ENCODE data around the gene GLYATL3.
"Not testable (repeated sequence)": the region's sequence is repeated elsewhere in the genome, so short reads cannot be mapped to it uniquely, and the experiment has no call there.

The GLYATL3 gene

GRCh38 chr6:49499623-49500022 lies at the start of gene GLYATL3:
Gene GLYATL3, plus strand, starts transcription at chr6:49499923. Its CDS starts 12,068 bp downstream, at chr6:49511991.
- no peaks in the 10 kb centered on the region for H3K36me3 Mint-ChIP-seq
- H3K4me1 Mint-ChIP-seq = no peaks in the 10 kb centered on the region
- ATAC-seq = no peak
- no peak within 1 kb of the TSS for H3K4me3 Mint-ChIP-seq
- DNase-seq (ENCODE audit: low spot score in 2 of 2) = no peak
- no peak within 1 kb of the TSS for H3K27ac Mint-ChIP-seq
- H3K9me3 Mint-ChIP-seq = no peaks in the 10 kb centered on the region

DNA sequence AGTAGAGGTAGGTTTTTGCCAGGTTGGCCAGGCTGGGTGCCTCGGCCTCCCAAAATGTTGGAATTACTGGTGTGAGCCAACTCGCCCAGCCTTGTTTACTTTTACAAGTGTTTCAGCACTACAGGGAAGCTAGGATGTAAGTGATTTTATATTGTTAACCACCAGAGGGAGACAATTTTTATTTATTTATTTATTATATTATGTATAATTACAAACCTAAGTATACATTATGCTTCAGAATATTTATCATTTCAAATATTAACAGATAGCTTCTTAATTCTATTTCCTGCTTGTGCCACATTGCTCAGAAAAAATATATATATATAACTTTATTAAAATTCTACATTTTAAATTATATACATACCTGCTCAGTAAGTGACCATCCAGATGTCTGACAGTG lies 46.5 kb upstream of the GLYATL3 start:
- H3K4me1 Mint-ChIP-seq = peaks cover 5% of the 10 kb centered on the region
- H3K4me3 Mint-ChIP-seq = no peak overlapping the region
- H3K9me3 Mint-ChIP-seq = no peaks in the 10 kb centered on the region
- no peak for DNase-seq (ENCODE audit: low spot score in 2 of 2)
- no peak overlapping the region for H3K27ac Mint-ChIP-seq
- no peak for ATAC-seq
- H3K36me3 Mint-ChIP-seq = peaks cover 65% of the 10 kb centered on the region

DNA sequence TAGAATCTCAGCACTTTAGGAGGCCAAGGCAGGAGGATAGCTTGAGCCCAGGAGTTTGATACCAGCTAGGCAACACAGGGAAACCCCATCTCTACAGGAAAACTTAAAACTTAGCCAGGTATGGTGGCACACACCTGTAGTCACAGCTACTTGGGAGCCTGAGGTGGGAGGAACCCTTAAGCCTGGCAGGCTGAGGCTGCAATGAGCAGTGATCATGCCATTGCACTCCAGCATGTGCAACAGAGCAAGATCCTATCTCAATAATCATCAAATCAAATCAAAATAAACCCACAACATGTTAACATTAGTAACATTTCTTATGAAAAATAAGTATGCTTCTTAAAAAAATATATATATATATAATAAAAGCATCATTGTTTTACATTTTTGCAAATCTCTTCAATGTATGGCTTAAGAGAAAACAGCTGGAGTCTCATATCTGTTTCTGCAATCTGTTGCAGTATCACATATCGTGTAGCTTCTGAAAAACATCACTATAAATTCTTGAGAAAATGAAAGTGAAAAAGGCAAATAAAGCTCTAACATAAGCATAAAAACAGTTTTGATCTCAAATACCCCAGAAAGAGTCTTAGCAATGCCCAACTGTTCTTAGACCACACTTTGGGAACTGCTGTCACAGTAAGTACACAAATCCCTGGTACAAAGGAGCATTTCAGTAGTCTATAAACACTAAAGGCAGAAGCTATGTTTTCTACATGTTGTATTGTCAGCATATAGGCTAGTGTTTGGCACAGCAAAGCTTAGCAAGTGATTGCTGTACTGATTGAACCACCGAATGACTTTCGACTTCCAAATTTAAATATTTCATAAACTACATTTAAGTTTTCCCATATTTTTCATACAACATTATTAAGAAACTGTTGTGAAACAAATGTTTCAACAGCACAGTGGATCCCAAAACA lies 44.7 kb upstream of the GLYATL3 start:
- Mint-ChIP-seq H3K9me3 (no peaks in the 10 kb centered on the region), H3K36me3 (peaks cover 49% of the 10 kb centered on the region), H3K4me1 (no peaks in the 10 kb centered on the region), H3K27ac (no peak overlapping the region), H3K4me3 (no peak overlapping the region)
- DNase-seq (ENCODE audit: low spot score in 2 of 2) (no peak), ATAC-seq (no peak)

- DNase-seq (ENCODE audit: low spot score in 2 of 2) (no peak), ATAC-seq (no peak)
- no peak overlapping the region for H3K4me3 Mint-ChIP-seq
- H3K4me1 Mint-ChIP-seq = peaks cover 9% of the 10 kb centered on the region
- no peaks in the 10 kb centered on the region for H3K9me3 Mint-ChIP-seq
- peaks cover 27% of the 10 kb centered on the region for H3K36me3 Mint-ChIP-seq
- H3K27ac Mint-ChIP-seq = no peak overlapping the region
Measured at GRCh38 chr6:49457771-49458170, 42.0 kb upstream of the GLYATL3 start.

DNA sequence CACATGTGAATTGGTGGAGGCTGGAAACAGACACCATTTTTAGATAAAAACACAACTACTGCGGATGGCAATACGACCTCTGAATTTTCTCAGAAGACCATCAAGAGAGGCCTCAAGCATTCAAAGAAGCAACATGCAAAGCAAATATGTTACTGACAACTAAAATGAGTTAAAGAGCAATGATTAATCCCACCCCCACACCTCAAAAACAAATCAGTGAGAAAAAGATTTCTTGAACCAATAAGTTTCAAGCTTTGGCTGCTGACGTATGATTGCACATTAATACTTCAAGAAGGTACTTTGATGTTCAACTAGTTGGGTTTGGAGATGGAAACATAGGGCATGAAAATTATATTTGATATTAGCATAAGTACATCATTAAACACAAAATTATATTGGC lies 37.7 kb upstream of the GLYATL3 start:
- Mint-ChIP-seq H3K4me3 (peak overlapping the region; percentile 88), H3K4me1 (peaks cover 17% of the 10 kb centered on the region), H3K27ac (peak overlapping the region; percentile 96), H3K36me3 (peaks cover 6% of the 10 kb centered on the region), H3K9me3 (no peaks in the 10 kb centered on the region)
- DNase-seq (ENCODE audit: low spot score in 2 of 2) = no peak
- no peak for ATAC-seq

DNA sequence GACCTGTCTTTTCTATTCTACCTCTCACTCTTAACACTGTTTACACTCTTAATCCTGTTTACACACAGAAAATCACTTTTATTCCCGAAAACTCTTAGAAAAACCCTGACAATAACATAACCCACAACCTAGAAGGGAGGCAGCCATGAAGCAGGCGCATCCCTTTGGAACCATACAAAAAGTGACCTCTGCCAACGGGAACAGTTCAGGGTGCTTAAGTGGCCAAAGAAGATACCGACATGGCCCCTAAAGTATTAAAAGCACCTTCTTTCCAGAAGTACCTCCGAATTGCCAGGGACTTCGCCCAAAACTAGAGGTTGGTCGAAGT lies 37.2 kb upstream of the GLYATL3 start:
- no peaks in the 10 kb centered on the region for H3K9me3 Mint-ChIP-seq
- peak overlapping the region; percentile 88 for H3K4me3 Mint-ChIP-seq
- peak overlapping the region; percentile 96 for H3K27ac Mint-ChIP-seq
- H3K36me3 Mint-ChIP-seq = peaks cover under 1% of the 10 kb centered on the region
- ATAC-seq (no peak), DNase-seq (ENCODE audit: low spot score in 2 of 2) (no peak)
- H3K4me1 Mint-ChIP-seq = peaks cover 18% of the 10 kb centered on the region

- H3K27ac Mint-ChIP-seq = peak within 1 kb of the TSS; percentile 96
- no peaks in the 10 kb centered on the region for H3K36me3 Mint-ChIP-seq
- H3K9me3 Mint-ChIP-seq = no peaks in the 10 kb centered on the region
- peaks cover 22% of the 10 kb centered on the region for H3K4me1 Mint-ChIP-seq
- ATAC-seq = peak; percentile 99
- peak within 1 kb of the TSS; percentile 88 for H3K4me3 Mint-ChIP-seq
- DNase-seq (ENCODE audit: low spot score in 2 of 2) = peak; percentile 85 to 98
Measured at GRCh38 chr6:49462927-49463611, 36.7 kb upstream of the GLYATL3 start, which contains the start of the genes CENPQ and MMUT. Gene CENPQ, plus strand, starts transcription at chr6:49463370. Its CDS starts 6,807 bp downstream, at chr6:49470177. Gene MMUT, minus strand, starts transcription at chr6:49463253. Its CDS starts 3,787 bp downstream, at chr6:49459466.

- peak; percentile 3 for ATAC-seq
- DNase-seq (ENCODE audit: low spot score in 2 of 2) = no peak
- Mint-ChIP-seq H3K36me3 (no peaks in the 10 kb centered on the region), H3K4me1 (peaks cover 22% of the 10 kb centered on the region), H3K4me3 (peak overlapping the region; percentile 88), H3K27ac (peak overlapping the region; percentile 96), H3K9me3 (no peaks in the 10 kb centered on the region)
Measured at GRCh38 chr6:49463612-49463967, 36.1 kb upstream of the GLYATL3 start.

DNA sequence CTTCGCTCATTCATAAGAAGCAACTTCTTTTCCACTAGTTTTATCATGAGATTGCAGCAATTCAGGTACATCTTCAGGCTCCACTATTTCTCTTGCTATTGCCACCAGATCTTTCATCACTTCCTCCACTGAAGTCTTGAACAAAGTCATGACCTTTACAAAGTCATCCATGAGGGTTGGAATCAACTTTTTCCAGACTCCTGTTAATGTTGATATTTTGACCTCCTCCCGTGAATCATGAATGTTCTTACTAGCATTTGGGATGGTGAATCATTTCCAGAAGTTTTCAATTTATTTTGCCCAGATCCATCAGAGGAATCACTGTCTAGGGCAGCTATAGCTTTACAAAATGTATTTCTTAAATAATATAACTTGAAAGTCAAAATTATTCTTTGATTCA lies 35.0 kb upstream of the GLYATL3 start:
- no peak overlapping the region for H3K27ac Mint-ChIP-seq
- peak overlapping the region; percentile 88 for H3K4me3 Mint-ChIP-seq
- no peaks in the 10 kb centered on the region for H3K36me3 Mint-ChIP-seq
- H3K4me1 Mint-ChIP-seq = peaks cover 22% of the 10 kb centered on the region
- DNase-seq (ENCODE audit: low spot score in 2 of 2) (no peak), ATAC-seq (no peak)
- H3K9me3 Mint-ChIP-seq = no peaks in the 10 kb centered on the region

DNA sequence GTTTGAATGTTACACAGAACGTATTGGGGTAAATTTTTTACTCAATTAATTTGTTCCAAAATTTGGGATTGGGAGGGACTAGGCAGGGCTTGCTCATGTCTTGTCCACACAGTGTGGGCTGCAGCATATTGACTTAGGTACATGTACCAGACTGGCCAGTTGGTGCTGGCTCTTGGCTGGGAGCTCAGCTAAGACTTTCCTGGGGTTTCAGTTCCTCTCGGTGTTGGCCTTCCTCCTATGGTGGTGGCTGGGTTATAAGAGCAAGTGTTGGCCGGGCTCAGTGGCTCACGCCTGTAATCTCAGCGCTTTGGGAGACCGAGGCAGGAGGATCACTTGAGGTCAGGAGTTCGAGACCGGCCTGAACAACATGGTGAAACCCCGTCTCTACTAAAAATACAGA lies 31.7 kb upstream of the GLYATL3 start:
- DNase-seq (ENCODE audit: low spot score in 2 of 2) = no peak
- peaks cover 24% of the 10 kb centered on the region for H3K36me3 Mint-ChIP-seq
- no peak for ATAC-seq
- H3K4me1 Mint-ChIP-seq = peaks cover 13% of the 10 kb centered on the region
- H3K4me3 Mint-ChIP-seq = no peak overlapping the region
- no peak overlapping the region for H3K27ac Mint-ChIP-seq
- no peaks in the 10 kb centered on the region for H3K9me3 Mint-ChIP-seq

DNA sequence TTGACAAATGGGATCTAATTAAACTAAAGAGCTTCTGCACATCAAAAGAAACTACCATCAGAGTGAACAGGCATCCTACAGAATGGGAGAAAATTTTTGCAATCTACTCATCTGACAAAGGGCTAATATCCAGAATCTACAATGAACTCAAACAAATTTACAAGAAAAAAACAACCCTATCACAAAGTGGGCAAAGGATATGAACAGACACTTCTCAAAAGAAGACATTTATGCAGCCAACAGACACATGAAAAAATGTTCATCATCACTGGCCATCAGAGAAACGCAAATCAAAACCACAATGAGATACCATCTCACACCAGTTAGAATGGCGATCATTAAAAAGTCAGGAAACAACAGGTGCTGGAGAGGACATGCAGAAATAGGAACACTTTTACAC lies 23.2 kb upstream of the GLYATL3 start:
- not testable (repeated sequence) for H3K27ac Mint-ChIP-seq; H3K9me3 Mint-ChIP-seq; H3K4me3 Mint-ChIP-seq; ATAC-seq; DNase-seq (ENCODE audit: low spot score in 2 of 2); H3K4me1 Mint-ChIP-seq
- H3K36me3 Mint-ChIP-seq = peaks cover 42% of the 10 kb centered on the region

GRCh38 chr6:49479308-49479970 lies 20.3 kb upstream of the GLYATL3 start:
- Mint-ChIP-seq H3K9me3 (no peaks in the 10 kb centered on the region), H3K4me1 (no peaks in the 10 kb centered on the region), H3K36me3 (peaks cover 13% of the 10 kb centered on the region), H3K27ac (no peak overlapping the region), H3K4me3 (no peak overlapping the region)
- no peak for DNase-seq (ENCODE audit: low spot score in 2 of 2)
- ATAC-seq = no peak

- H3K36me3 Mint-ChIP-seq = not testable (repeated sequence)
Measured at GRCh38 chr6:49481846-49482245, 17.9 kb upstream of the GLYATL3 start.

DNA sequence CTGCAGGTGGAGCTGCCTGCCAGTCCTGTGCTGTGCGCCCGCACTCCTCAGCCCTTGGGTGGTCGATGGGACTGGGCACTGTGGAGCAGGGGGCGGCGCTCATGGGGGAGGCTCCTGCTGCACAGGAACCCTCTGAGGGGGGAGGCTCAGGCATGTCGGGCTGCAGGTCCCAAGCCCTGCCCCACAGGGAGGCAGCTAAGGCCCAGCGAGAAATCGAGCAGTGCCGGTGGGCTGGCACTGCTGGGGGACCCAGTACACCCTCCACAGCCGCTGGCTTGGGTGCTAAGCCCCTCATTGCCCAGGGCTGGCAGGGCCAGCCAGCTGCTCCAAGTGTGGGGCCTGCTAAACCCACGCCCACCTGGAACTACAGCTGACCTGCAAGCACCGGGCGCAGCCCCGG lies 16.3 kb upstream of the GLYATL3 start:
- not testable (repeated sequence) for H3K4me3 Mint-ChIP-seq; DNase-seq (ENCODE audit: low spot score in 2 of 2); ATAC-seq; H3K4me1 Mint-ChIP-seq; H3K9me3 Mint-ChIP-seq; H3K27ac Mint-ChIP-seq
- H3K36me3 Mint-ChIP-seq = peaks cover 13% of the 10 kb centered on the region

More at GRCh38 chr6:49481846-49482245, 17.9 kb upstream of the GLYATL3 start:
- not testable (repeated sequence) for H3K4me1 Mint-ChIP-seq; DNase-seq (ENCODE audit: low spot score in 2 of 2); H3K4me3 Mint-ChIP-seq; ATAC-seq; H3K9me3 Mint-ChIP-seq; H3K27ac Mint-ChIP-seq

DNA sequence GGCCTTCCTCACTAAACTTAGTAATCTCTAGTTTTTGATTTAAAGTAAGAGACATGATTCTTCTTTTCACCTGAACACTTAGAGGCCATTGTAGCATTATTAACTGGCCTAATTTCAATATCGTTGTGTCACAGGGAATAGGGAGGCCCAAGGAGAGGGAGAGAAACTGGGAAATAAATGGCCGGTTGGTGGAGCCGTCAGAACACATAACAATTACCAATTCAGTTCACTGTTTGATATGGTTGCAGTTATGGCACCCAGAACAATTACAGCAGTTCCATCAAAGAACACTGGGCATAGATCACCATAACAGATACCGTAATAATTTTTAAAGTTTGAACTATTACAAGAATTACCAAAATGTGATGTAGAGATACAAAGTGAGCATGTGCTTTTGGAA lies 9.1 kb upstream of the GLYATL3 start:
- Mint-ChIP-seq H3K4me3 (no peak overlapping the region), H3K9me3 (no peaks in the 10 kb centered on the region), H3K27ac (no peak overlapping the region), H3K36me3 (peaks cover 46% of the 10 kb centered on the region), H3K4me1 (no peaks in the 10 kb centered on the region)
- DNase-seq (ENCODE audit: low spot score in 2 of 2) (no peak), ATAC-seq (no peak)

All from stimulated activated effector memory CD8-positive, alpha-beta T cell treated with anti-CD3 and anti-CD28 coated beads, Interleukin-12 subunit alpha, Interleukin-12 subunit beta, amount 100 ng/mL, for 72 hours (primary cell).